MM.1S (cell line): ENCODE measurements around the gene ANKLE2.

ENCODE experiments used
- DNase-seq: peaks from one replicate; pipeline ENCODE4 v3.0.0-alpha.2; 2015
- H2AFZ ChIP-seq: fragments of 300-600 bp; sonication (generic); 2 replicates; pipeline ENCODE4 v1.6.0; 2016; ENCODE audit warnings: antibody characterized with exemption, low read length
- H3F3A ChIP-seq: fragments of 300-600 bp; sonication (generic); 2 replicates; pipeline ENCODE4 v1.6.1; 2016; ENCODE audit warnings: mild to moderate bottlenecking, antibody characterized with exemption, low read length, moderate library complexity, mixed read lengths; ENCODE audit not compliant: insufficient read depth
- H3K27ac ChIP-seq: fragments of 300-600 bp; sonication (generic); 2 replicates; pipeline ENCODE4 v1.5.1; 2016; ENCODE audit warnings: mild to moderate bottlenecking, low read length
- H3K27me3 ChIP-seq: fragments of 300-600 bp; sonication (generic); replicated peaks from 2 replicates; pipeline ENCODE4 v1.6.0; 2016; ENCODE audit warnings: low read length; ENCODE audit not compliant: insufficient read depth
- H3K36me3 ChIP-seq: fragments of 300-600 bp; sonication (generic); replicated peaks from 2 replicates; pipeline ENCODE4 v1.6.1; 2016; ENCODE audit warnings: mild to moderate bottlenecking, low read length, mixed read lengths; ENCODE audit not compliant: insufficient read depth
- H3K4me1 ChIP-seq: fragments of 300-600 bp; sonication (generic); 2 replicates; pipeline ENCODE4 v1.6.1; 2016; ENCODE audit warnings: low read length, mixed read lengths
- H3K4me2 ChIP-seq: fragments of 300-600 bp; sonication (generic); 2 replicates; pipeline ENCODE4 v1.6.0; 2016; ENCODE audit warnings: low read depth, low read length
- H3K4me3 ChIP-seq: fragments of 300-600 bp; sonication (generic); 2 replicates; pipeline ENCODE4 v1.5.1; 2016; ENCODE audit warnings: low read length, mixed read lengths
- H3K79me2 ChIP-seq: fragments of 300-600 bp; sonication (generic); 2 replicates; pipeline ENCODE4 v1.6.1; 2016; ENCODE audit warnings: mixed run types, low read length, mixed read lengths
- H3K9ac ChIP-seq: fragments of 300-600 bp; sonication (generic); 2 replicates; pipeline ENCODE4 v1.6.1; 2016; ENCODE audit warnings: low read length, mixed read lengths
- H3K9me2 ChIP-seq: fragments of 300-600 bp; sonication (generic); replicated peaks from 2 replicates; pipeline ENCODE4 v1.6.1; 2016; ENCODE audit warnings: mild to moderate bottlenecking, low read length, mixed read lengths; ENCODE audit not compliant: insufficient read depth
- H3K9me3 ChIP-seq: fragments of 300-600 bp; sonication (generic); replicated peaks from 2 replicates; pipeline ENCODE4 v1.6.1; 2016; ENCODE audit warnings: mild to moderate bottlenecking, low read length, mixed read lengths; ENCODE audit not compliant: insufficient read depth
- H4K20me1 ChIP-seq: fragments of 300-600 bp; sonication (generic); 2 replicates; pipeline ENCODE4 v1.6.1; 2016; ENCODE audit warnings: mild to moderate bottlenecking, low read length, moderate library complexity, mixed read lengths; ENCODE audit not compliant: insufficient read depth
- EZH2 ChIP-seq: fragments of 300-600 bp; sonication (generic); optimal IDR thresholded peaks from 2 replicates; pipeline ENCODE3; 2017; ENCODE audit warnings: low read depth, mild to moderate bottlenecking, antibody characterized with exemption, low read length, mixed read lengths
- EZH2phosphoT487 ChIP-seq: fragments of 300-600 bp; sonication (generic); IDR thresholded peaks from 2 replicates; pipeline ENCODE4 v1.6.1; 2018; ENCODE audit warnings: antibody characterized with exemption, low read length
- TF ChIP-seq, protein P1 (sequence below): fragments of 300-600 bp; sonication (generic); IDR thresholded peaks from 2 replicates; pipeline ENCODE4 v1.5.1; 2016; ENCODE audit warnings: antibody characterized with exemption, low read length, mixed read lengths

ANKLE2 gene

DNA sequence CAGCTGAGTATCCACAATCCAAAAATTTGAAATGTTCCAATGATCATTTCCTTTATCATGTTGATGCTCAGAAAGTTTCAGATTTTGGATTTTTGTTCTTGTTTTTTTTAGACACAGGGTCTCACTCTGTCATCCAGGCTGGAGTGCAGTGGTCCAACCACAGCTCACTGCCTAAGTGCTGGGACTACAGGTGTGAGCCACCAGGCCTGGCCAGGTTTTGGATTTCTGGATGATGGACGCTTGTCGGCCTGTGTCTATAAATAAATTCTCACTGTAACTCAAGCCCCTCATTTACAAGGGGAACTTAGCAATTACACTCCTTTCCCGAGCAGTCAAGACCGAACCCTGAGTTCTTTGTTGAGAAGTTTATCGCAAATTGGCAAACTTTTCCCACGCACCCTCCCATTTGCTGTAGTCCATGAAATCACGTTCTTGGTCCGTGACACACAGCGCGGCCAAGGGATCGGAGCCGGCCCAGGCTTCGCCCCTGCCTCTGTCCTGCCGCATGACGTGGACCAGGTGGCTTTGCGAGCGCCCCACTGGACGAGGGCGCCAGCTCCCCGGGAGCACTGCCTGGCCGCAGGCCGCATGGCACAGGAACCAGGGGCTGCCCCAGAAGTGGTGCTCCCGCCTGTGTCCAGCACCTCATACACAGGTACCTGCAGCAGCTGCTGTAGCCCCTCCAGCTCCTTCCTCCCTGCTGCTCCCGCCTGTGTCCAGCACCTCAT lies 14.0 kb upstream of the ANKLE2 start:
- no peaks in the 10 kb centered on the region for H3K9me3 ChIP-seq
- TF ChIP-seq EZH2phosphoT487 = no peak
- TF ChIP-seq, protein P1, sequence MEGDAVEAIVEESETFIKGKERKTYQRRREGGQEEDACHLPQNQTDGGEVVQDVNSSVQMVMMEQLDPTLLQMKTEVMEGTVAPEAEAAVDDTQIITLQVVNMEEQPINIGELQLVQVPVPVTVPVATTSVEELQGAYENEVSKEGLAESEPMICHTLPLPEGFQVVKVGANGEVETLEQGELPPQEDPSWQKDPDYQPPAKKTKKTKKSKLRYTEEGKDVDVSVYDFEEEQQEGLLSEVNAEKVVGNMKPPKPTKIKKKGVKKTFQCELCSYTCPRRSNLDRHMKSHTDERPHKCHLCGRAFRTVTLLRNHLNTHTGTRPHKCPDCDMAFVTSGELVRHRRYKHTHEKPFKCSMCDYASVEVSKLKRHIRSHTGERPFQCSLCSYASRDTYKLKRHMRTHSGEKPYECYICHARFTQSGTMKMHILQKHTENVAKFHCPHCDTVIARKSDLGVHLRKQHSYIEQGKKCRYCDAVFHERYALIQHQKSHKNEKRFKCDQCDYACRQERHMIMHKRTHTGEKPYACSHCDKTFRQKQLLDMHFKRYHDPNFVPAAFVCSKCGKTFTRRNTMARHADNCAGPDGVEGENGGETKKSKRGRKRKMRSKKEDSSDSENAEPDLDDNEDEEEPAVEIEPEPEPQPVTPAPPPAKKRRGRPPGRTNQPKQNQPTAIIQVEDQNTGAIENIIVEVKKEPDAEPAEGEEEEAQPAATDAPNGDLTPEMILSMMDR = no peak
- no peak for TF ChIP-seq EZH2
- no peaks in the 10 kb centered on the region for H4K20me1 ChIP-seq
- no peaks in the 10 kb centered on the region; the same call in 1 of the 2 replicates for H3F3A ChIP-seq
- no peaks in the 10 kb centered on the region for H3K9me2 ChIP-seq
- H3K79me2 ChIP-seq = no peaks in the 10 kb centered on the region
- DNase-seq = no peak
- no peak overlapping the region for H2AFZ ChIP-seq
- no peaks in the 10 kb centered on the region for H3K27me3 ChIP-seq
- no peak overlapping the region for H3K27ac ChIP-seq
- H3K36me3 ChIP-seq = no peaks in the 10 kb centered on the region
- H3K4me3 ChIP-seq = no peak overlapping the region
- H3K4me1 ChIP-seq = no peaks in the 10 kb centered on the region
- no peak overlapping the region for H3K9ac ChIP-seq
- no peak overlapping the region for H3K4me2 ChIP-seq

GRCh38 chr12:132774646-132775275 lies 13.1 kb upstream of the ANKLE2 start:
- H3K27ac ChIP-seq = no peak overlapping the region
- H3K4me3 ChIP-seq = no peak overlapping the region
- H3K4me2 ChIP-seq = no peak overlapping the region

DNA sequence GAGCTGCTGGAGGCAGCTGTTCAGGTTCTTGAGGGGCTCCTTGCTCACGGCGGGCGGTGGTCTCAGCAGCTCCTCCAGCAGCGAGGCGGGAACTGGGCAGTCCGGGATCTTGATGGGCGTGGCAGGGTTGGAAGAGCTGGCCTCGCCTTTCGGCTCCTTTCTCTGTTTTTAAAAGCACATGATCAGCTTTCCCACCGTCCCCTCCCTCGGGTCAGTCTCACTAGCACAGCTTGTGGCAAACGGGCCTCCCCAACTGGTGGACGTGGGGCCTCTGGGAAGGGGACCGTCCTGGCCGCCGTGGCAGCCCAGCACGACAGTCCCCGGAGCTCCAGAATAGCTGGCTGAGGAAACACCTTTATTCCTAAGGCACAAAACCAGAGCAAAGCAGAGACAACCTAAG lies 12.5 kb upstream of the ANKLE2 start:
- no peaks in the 10 kb centered on the region for H3K79me2 ChIP-seq
- no peaks in the 10 kb centered on the region for H3K27me3 ChIP-seq
- H3K9me2 ChIP-seq = no peaks in the 10 kb centered on the region
- no peak overlapping the region for H3K27ac ChIP-seq
- H3K4me1 ChIP-seq = no peaks in the 10 kb centered on the region
- H4K20me1 ChIP-seq = no peaks in the 10 kb centered on the region
- H3F3A ChIP-seq = no peaks in the 10 kb centered on the region; the same call in 1 of the 2 replicates
- H3K4me2 ChIP-seq = no peak overlapping the region
- TF ChIP-seq, protein P1 = no peak
- no peak for TF ChIP-seq EZH2
- TF ChIP-seq EZH2phosphoT487 = no peak
- H3K9me3 ChIP-seq = no peaks in the 10 kb centered on the region
- no peak overlapping the region for H2AFZ ChIP-seq
- no peaks in the 10 kb centered on the region for H3K36me3 ChIP-seq
- no peak overlapping the region for H3K4me3 ChIP-seq
- no peak for DNase-seq
- no peak overlapping the region for H3K9ac ChIP-seq

More at GRCh38 chr12:132774646-132775275, 13.1 kb upstream of the ANKLE2 start:
- Histone ChIP-seq H3K4me1 (no peaks in the 10 kb centered on the region), H3K9me3 (no peaks in the 10 kb centered on the region), H2AFZ (no peak overlapping the region), H3K27me3 (no peaks in the 10 kb centered on the region), H3K36me3 (no peaks in the 10 kb centered on the region), H3K79me2 (no peaks in the 10 kb centered on the region), H3K9me2 (no peaks in the 10 kb centered on the region), H3F3A (no peaks in the 10 kb centered on the region; the same call in 1 of the 2 replicates), H4K20me1 (no peaks in the 10 kb centered on the region), H3K9ac (no peak overlapping the region)
- TF ChIP-seq, protein P1 = no peak
- TF ChIP-seq EZH2 = no peak
- TF ChIP-seq EZH2phosphoT487 = no peak
- no peak for DNase-seq
